ENCODE data around the gene CRACDL.

GRCh38 chr2:98748292-98749065 lies 187.5 kb downstream of the CRACDL start:
- no peak for TF ChIP-seq YY1 (IDR thresholded peaks at IDR 0.05; ENCODE audit: low read depth)
- no peak for TF ChIP-seq CREB1 (IDR thresholded peaks at IDR 0.05; ENCODE audit: low read depth)
- TF ChIP-seq TCF12 (IDR thresholded peaks at IDR 0.05; ENCODE audit: low read depth), result no peak
- TF ChIP-seq EP300 (IDR thresholded peaks at IDR 0.05; ENCODE audit: borderline replicate concordance), result no peak
- TF ChIP-seq FOXM1 (IDR thresholded peaks at IDR 0.05; ENCODE audit: borderline replicate concordance, low read depth), result no peak
- TF ChIP-seq NFIC (IDR thresholded peaks at IDR 0.05), result no peak
- no peak for TF ChIP-seq EGR1 (IDR thresholded peaks at IDR 0.05)
- TF ChIP-seq USF1 (IDR thresholded peaks at IDR 0.05), result no peak
- TF ChIP-seq MAX (IDR thresholded peaks at IDR 0.05), result no peak
- no peak for TF ChIP-seq TAF1 (IDR thresholded peaks at IDR 0.05; ENCODE audit: low read depth)
- no peak for TF ChIP-seq REST (IDR thresholded peaks at IDR 0.05; ENCODE audit: low read depth)
- no peak for TF ChIP-seq RAD21 (IDR thresholded peaks at IDR 0.05; ENCODE audit: low read depth)
- no peak for TF ChIP-seq ZBTB7A (IDR thresholded peaks at IDR 0.05; ENCODE audit: low read depth)
